ENCODE data around the gene PBX1.

GRCh38 chr1:164700683-164701082 is 141.7 kb downstream of the PBX1 start:
- TF ChIP-seq CTCF (IDR thresholded peaks at IDR 0.05; ENCODE audit: poor library complexity) = no peak
- no peak for TF ChIP-seq EZH2 (IDR thresholded peaks at IDR 0.05; ENCODE audit: borderline replicate concordance)
- no peak for TF ChIP-seq EZH2phosphoT487 (IDR thresholded peaks at IDR 0.05; ENCODE audit: low read depth, severe bottlenecking, unreplicated experiment)
